ENCODE results near the gene EXOSC5. TPM values are rescaled to one million over a fixed set of nuclear protein-coding genes. Genes with fewer than 3 reads are reported as not detected.
"Not testable (repeated sequence)": the region's sequence is repeated elsewhere in the genome, so short reads cannot be mapped to it uniquely, and the experiment has no call there.

Gene EXOSC5
- polyA plus RNA-seq, 1 donor: 16.5 TPM

DNA sequence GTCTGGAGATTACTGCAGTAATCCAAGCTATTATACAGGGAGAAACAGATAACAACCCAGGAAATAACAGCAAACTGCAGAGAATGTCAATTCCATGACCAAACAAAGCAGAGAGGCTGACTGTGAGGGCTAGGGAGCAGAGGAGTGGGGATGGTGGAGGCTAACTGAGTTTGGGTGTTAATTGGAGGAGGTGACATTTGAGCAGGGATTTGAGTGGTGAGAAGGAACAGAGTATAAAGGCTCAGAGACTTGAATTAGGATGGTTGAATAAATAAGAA lies 39.5 kb upstream of the EXOSC5 start:
- Histone ChIP-seq H3K9me3 (ENCODE audit: control insufficient read depth, low read depth, low read length) (no peaks in the 10 kb centered on the region), H3K27ac (ENCODE audit: low read length) (peak overlapping the region; percentile 94), H3K4me3 (ENCODE audit: low read length) (no peak overlapping the region), H3K4me1 (ENCODE audit: control insufficient read depth, insufficient read depth, low read length) (peaks cover 50% of the 10 kb centered on the region), H3K27me3 (ENCODE audit: control insufficient read depth, insufficient read depth, low read length) (no peaks in the 10 kb centered on the region), H3K36me3 (ENCODE audit: control insufficient read depth, insufficient read depth, low read length) (peaks cover 25% of the 10 kb centered on the region)
- DNase-seq: no peak

DNA sequence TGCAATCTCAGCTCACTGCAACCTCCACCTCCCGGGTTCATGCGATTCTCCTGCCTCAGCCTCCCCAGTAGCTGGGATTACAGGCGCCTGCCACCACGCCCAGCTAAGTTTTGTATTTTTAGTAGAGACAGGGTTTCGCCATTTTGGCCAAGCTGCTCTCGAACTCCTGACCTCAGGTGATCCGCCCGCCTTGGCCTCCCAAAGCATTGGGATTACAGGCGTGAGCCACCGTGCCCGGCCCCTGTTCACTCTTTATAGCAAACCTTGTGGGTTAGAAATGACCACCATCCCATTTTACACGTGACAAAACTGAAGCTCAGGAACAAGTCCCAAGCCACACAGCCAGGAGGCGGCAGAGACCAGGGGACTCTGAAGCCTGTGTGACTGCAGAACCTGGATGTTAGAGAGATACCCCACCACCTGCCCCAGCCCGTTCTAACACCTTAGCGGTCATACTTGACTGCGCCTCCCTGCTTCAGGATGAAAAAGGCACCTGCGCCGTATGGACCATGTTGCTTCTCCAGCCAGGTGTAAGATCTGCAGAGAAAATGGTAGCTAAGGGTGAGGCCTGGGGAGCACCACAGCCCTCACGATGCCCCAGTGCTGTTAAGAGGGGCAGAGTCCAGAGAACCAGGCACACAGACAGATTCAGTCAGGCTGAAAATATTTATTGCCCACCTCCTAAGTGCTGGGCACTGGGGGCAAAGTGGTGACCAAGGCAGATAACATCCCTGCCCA lies 38.9 kb upstream of the EXOSC5 start:
- Histone ChIP-seq H3K27ac (ENCODE audit: low read length) (peak overlapping the region; percentile 94), H3K4me1 (ENCODE audit: control insufficient read depth, insufficient read depth, low read length) (peaks cover 46% of the 10 kb centered on the region), H3K27me3 (ENCODE audit: control insufficient read depth, insufficient read depth, low read length) (no peaks in the 10 kb centered on the region), H3K4me3 (ENCODE audit: low read length) (no peak overlapping the region), H3K9me3 (ENCODE audit: control insufficient read depth, low read depth, low read length) (no peaks in the 10 kb centered on the region), H3K36me3 (ENCODE audit: control insufficient read depth, insufficient read depth, low read length) (peaks cover 26% of the 10 kb centered on the region)
- DNase-seq: peak; percentile 92 to 96
- no CpG with 5 or more reads among the region's 19 CpGs for WGBS (ENCODE audit: insufficient coverage, low lambda C conversion rate)

DNA sequence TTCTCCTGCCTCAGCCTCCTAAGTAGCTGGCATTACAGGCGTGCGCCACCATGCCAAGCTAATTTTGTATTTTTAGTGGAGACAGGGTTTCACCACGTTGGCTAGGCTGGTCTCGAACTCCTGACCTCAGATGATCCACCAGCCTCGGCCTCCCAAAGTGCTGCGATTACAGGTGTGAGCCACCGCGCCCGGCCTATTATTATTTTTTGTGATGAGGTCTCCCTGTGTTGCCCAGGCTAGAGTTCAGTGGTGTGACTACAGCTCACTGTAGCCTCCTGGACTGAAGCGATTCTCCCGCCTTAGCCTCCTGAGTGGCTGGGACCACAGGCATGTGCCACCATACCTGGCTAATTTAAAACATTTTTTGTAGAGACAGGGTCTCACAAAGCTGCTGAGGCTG lies 38.2 kb upstream of the EXOSC5 start:
- H3K4me1 ChIP-seq (ENCODE audit: control insufficient read depth, insufficient read depth, low read length): peaks cover 45% of the 10 kb centered on the region
- WGBS (ENCODE audit: insufficient coverage, low lambda C conversion rate): no CpG with 5 or more reads among the region's 11 CpGs
- not testable (repeated sequence) for DNase-seq; H3K4me3 ChIP-seq (ENCODE audit: low read length); H3K27me3 ChIP-seq (ENCODE audit: control insufficient read depth, insufficient read depth, low read length); H3K9me3 ChIP-seq (ENCODE audit: control insufficient read depth, low read depth, low read length)
- peaks cover 33% of the 10 kb centered on the region for H3K36me3 ChIP-seq (ENCODE audit: control insufficient read depth, insufficient read depth, low read length)
- H3K27ac ChIP-seq (ENCODE audit: low read length): peak overlapping the region; percentile 94

DNA sequence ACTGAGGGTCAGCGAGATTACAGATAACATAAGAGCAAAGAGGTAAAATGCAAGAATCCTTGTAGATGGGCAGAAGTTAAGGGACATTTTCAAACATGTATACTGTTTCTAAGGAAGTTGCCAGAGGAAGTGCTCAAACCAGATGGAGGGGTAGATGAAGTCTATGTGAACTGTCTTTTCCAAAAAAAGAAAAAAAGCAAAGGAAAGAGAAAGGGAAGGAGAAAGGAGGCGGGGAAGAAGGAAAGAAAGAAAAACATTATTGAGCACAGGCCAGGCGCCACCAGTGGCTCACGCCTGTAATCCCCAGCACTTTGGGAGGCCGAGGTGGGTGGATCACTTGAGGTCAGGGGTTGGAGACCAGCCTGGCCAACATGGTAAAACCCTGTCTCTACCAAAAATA lies 37.3 kb upstream of the EXOSC5 start:
- Histone ChIP-seq H3K27ac (ENCODE audit: low read length) (no peak overlapping the region), H3K4me3 (ENCODE audit: low read length) (no peak overlapping the region), H3K9me3 (ENCODE audit: control insufficient read depth, low read depth, low read length) (no peaks in the 10 kb centered on the region), H3K27me3 (ENCODE audit: control insufficient read depth, insufficient read depth, low read length) (no peaks in the 10 kb centered on the region), H3K36me3 (ENCODE audit: control insufficient read depth, insufficient read depth, low read length) (peaks cover 35% of the 10 kb centered on the region), H3K4me1 (ENCODE audit: control insufficient read depth, insufficient read depth, low read length) (peaks cover 40% of the 10 kb centered on the region)
- WGBS (ENCODE audit: insufficient coverage, low lambda C conversion rate): 90% methylated on average over 2 of the region's 5 CpGs
- no peak for DNase-seq

DNA sequence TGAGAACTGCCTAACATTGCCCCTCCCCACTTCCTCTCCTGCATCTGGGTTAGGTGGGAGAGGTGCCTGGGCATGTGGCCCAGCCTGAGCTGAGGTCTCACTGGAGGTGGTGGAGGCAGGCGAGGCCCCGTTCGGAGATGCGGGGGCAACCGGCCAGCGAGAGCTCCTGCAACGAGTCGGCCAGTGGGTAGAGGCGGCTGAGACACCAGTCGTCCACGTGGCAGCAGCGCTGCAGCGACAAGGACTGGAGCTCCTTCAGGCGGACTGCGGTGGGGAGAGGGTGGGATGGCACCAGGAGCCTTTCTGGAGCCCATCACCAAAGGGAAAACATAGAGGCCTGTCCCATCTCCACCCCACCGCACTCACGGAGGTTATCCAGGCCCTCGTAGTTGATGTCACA lies 36.0 kb upstream of the EXOSC5 start:
- no peaks in the 10 kb centered on the region for H3K9me3 ChIP-seq (ENCODE audit: control insufficient read depth, low read depth, low read length)
- no CpG with 5 or more reads among the region's 18 CpGs for WGBS (ENCODE audit: insufficient coverage, low lambda C conversion rate)
- H3K4me1 ChIP-seq (ENCODE audit: control insufficient read depth, insufficient read depth, low read length): peaks cover 50% of the 10 kb centered on the region
- H3K4me3 ChIP-seq (ENCODE audit: low read length): no peak overlapping the region
- no peak for DNase-seq
- H3K27me3 ChIP-seq (ENCODE audit: control insufficient read depth, insufficient read depth, low read length): no peaks in the 10 kb centered on the region
- H3K36me3 ChIP-seq (ENCODE audit: control insufficient read depth, insufficient read depth, low read length): peaks cover 38% of the 10 kb centered on the region
- no peak overlapping the region for H3K27ac ChIP-seq (ENCODE audit: low read length)

DNA sequence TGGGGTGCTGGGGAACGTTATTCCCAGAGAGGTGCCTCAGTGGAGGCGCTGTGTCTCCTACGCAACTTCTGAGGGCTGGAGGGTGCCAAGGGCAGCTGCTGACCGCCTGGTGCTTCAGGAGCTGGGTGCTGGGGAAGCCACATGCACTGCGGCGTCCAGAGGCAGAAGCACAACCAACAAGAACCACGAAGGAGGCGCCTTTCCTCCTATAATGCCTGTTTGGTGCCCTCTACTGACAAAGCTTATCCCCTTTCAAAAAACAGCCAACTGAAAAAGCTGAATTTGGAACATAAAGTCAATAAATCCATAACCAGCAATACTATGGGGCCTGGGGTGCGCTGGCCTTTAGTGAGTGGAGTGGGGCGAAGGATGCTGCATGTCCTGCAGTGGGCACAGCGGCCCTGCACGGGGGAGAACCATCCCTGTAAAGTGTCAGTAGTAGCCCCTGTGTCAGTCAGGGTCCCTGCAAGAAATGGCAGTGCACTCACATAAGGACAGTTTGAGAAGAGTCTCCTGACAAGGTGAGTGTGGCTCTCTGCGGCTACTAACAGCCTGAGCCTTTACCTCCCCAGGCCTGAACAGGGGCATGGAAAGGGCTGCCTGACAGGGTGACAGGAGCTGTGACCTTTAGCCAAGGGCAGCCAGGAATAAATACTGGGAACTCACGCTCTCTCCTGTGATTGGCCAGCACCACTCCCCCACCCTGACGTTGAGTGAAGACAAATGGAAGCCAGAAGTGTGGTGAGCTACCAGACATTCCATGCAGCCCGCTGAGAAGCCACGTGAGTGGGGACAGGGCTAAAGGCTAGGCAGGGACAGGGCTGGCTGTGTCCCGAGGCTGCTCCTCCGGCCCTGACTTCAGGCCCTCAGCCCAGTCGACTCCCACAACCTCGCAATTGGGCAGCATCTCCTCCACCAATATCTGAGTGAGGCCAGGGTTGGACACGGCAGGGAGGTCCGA lies 34.5 kb upstream of the EXOSC5 start:
- Histone ChIP-seq H3K27ac (ENCODE audit: low read length) (peak overlapping the region; percentile 14), H3K4me1 (ENCODE audit: control insufficient read depth, insufficient read depth, low read length) (peaks cover 39% of the 10 kb centered on the region), H3K36me3 (ENCODE audit: control insufficient read depth, insufficient read depth, low read length) (peaks cover 33% of the 10 kb centered on the region), H3K27me3 (ENCODE audit: control insufficient read depth, insufficient read depth, low read length) (no peaks in the 10 kb centered on the region), H3K9me3 (ENCODE audit: control insufficient read depth, low read depth, low read length) (no peaks in the 10 kb centered on the region), H3K4me3 (ENCODE audit: low read length) (no peak overlapping the region)
- no peak for DNase-seq
- WGBS (ENCODE audit: insufficient coverage, low lambda C conversion rate): no CpG with 5 or more reads among the region's 23 CpGs

DNA sequence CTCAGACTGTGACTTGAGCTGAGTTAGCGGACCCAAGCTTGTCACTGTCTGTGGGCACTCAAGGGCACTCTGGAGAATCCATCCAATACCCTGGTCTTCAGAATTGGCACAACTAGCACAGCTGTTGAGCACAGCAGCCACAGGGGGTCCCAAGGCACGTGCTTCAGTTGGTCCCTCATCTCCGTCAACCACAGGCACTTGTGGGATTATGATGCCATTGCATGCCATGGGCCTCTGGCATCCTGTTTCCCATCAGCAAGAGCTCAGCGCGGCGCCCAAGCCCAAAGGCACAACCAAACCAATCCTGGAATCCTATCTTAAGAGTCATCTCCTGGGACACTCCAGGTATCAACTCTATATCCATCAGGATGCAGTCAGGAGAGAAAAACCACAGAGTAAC lies 33.8 kb upstream of the EXOSC5 start:
- peaks cover 35% of the 10 kb centered on the region for H3K36me3 ChIP-seq (ENCODE audit: control insufficient read depth, insufficient read depth, low read length)
- H3K4me3 ChIP-seq (ENCODE audit: low read length): no peak overlapping the region
- no CpG with 5 or more reads among the region's 6 CpGs for WGBS (ENCODE audit: insufficient coverage, low lambda C conversion rate)
- H3K9me3 ChIP-seq (ENCODE audit: control insufficient read depth, low read depth, low read length): no peaks in the 10 kb centered on the region
- DNase-seq: no peak
- no peak overlapping the region for H3K27ac ChIP-seq (ENCODE audit: low read length)
- H3K4me1 ChIP-seq (ENCODE audit: control insufficient read depth, insufficient read depth, low read length): peaks cover 33% of the 10 kb centered on the region
- no peaks in the 10 kb centered on the region for H3K27me3 ChIP-seq (ENCODE audit: control insufficient read depth, insufficient read depth, low read length)

DNA sequence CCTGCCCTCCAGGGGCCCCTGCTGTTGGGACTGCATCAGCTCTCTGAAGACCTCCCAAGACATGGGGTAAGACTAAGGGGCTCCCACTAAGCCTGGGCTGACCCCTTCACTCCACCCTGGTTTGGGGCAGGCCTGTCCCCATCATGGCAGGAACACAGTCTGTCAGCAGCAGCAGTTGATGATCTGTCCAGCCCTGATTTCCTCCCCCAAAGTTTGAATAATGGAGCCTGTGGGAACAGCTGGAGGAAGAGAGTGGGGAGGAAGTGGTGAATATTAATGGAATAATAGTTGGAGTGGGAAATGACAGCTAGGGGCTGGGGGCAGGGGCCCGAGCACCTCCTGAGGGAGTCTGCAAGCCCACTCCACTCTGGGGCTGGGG lies 31.3 kb upstream of the EXOSC5 start:
- H3K9me3 ChIP-seq (ENCODE audit: control insufficient read depth, low read depth, low read length): peaks cover 4% of the 10 kb centered on the region
- peak overlapping the region; percentile 97 for H3K27ac ChIP-seq (ENCODE audit: low read length)
- peaks cover 39% of the 10 kb centered on the region for H3K4me1 ChIP-seq (ENCODE audit: control insufficient read depth, insufficient read depth, low read length)
- no peaks in the 10 kb centered on the region for H3K27me3 ChIP-seq (ENCODE audit: control insufficient read depth, insufficient read depth, low read length)
- peaks cover 55% of the 10 kb centered on the region for H3K36me3 ChIP-seq (ENCODE audit: control insufficient read depth, insufficient read depth, low read length)
- no CpG with 5 or more reads among the region's 1 CpG for WGBS (ENCODE audit: insufficient coverage, low lambda C conversion rate)
- peak overlapping the region; percentile 56 for H3K4me3 ChIP-seq (ENCODE audit: low read length)
- DNase-seq: no peak

DNA sequence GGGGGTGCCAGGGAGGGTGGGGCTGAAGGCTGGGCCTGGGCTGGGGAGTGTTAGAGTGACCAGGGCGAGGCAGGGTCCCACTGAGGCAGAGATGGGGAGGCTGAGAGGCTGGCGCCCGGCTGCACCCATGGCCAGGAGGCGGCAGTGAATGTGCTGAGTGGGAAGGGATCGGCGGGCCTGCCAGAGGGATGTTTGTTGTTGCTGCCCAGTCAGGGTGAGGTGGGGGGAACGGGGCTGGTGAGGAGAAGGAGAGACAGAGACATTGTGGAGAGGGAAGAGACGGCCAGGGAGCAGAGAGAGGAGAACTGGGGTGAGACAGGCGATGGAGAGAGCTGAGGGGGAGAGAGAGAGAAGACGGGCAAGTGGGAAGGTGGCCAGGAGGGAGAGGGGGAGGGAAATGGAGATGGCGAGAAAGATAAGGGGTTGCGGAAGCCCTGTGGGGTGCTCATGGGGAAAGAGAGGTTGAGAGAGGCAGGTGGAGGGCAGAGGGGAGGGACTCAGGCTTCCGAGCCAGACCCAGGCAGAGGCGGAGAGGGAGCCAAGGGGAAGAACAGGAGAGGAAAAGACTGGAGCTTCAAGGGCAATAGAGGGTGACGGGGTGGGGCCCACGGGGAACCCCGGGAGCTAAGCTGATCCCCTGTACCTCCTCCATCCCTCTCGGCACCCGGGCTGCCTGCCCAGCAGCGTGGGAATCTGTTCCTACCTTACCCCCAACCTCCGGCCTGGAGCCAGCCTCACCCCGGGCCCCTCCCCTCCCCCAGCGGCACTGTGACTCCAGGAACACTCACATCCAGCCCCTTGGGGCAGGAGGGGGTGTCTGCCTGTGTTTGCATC lies 30.7 kb upstream of the EXOSC5 start:
- 0% methylated on average over 3 of the region's 23 CpGs for WGBS (ENCODE audit: insufficient coverage, low lambda C conversion rate)
- Histone ChIP-seq H3K36me3 (ENCODE audit: control insufficient read depth, insufficient read depth, low read length) (peaks cover 54% of the 10 kb centered on the region), H3K9me3 (ENCODE audit: control insufficient read depth, low read depth, low read length) (peaks cover 7% of the 10 kb centered on the region), H3K27ac (ENCODE audit: low read length) (peak overlapping the region; percentile 97), H3K4me1 (ENCODE audit: control insufficient read depth, insufficient read depth, low read length) (peaks cover 39% of the 10 kb centered on the region), H3K27me3 (ENCODE audit: control insufficient read depth, insufficient read depth, low read length) (no peaks in the 10 kb centered on the region), H3K4me3 (ENCODE audit: low read length) (peak overlapping the region; percentile 56)
- peak in 1 of 2 donors; percentile 75 for DNase-seq

DNA sequence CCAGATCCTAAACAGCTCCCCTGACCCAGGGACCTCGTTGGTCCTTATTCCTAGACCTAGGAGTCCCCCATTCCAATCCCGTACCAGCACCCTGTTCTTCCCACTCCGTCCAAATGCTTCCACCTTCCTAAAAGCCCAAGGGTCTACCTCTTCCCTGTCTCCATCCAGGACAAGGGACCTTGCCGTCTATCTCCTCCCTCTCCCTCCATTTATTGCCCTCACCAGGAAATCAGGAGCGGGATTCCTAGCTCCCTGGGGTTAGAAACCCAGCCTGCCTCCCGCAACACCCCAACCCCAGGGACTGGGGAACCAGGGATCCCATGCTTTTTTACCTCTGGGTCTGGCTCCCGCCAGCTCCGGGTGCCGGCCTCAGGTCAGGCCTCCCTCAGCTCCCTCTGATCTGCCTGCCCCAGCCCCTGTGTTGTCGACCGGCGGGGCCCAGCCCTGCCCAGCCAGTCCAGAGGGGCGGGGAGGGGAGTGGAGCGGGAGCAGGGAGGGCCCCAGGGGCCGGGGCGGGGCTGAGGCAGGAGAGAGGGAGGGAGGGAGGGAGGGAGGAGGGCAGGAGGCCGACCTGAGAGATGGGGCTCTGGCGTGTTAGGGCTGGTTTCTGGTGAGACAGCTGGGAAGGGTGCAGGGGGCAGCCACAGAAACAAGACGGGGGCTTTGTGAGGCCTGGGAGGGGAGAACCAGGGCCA lies 29.9 kb upstream of the EXOSC5 start, which contains the start of gene B3GNT8:
Gene B3GNT8, minus strand, starts transcription at position 423 of the 695 bp plus-strand sequence. CDS start 596 bp downstream, outside the sequence.
- WGBS (ENCODE audit: insufficient coverage, low lambda C conversion rate): 0% methylated on average over 1 of the region's 19 CpGs
- DNase-seq: peak; percentile 88 to 96
- peaks cover 7% of the 10 kb centered on the region for H3K9me3 ChIP-seq (ENCODE audit: control insufficient read depth, low read depth, low read length)
- H3K4me3 ChIP-seq (ENCODE audit: low read length): peak within 1 kb of the TSS; percentile 56
- peaks cover 42% of the 10 kb centered on the region for H3K4me1 ChIP-seq (ENCODE audit: control insufficient read depth, insufficient read depth, low read length)
- no peaks in the 10 kb centered on the region for H3K27me3 ChIP-seq (ENCODE audit: control insufficient read depth, insufficient read depth, low read length)
- H3K27ac ChIP-seq (ENCODE audit: low read length): peak within 1 kb of the TSS; percentile 97
- peaks cover 54% of the 10 kb centered on the region for H3K36me3 ChIP-seq (ENCODE audit: control insufficient read depth, insufficient read depth, low read length)

All from large intestine (tissue), 3 donors.